ENCODE data around the gene PLN. TPM values are rescaled to one million over a fixed set of nuclear protein-coding genes. Genes with fewer than 3 reads are reported as not detected.

PLN gene
- total and polyA plus RNA-seq, 9 of the 15 experiments (the other 6 are each of a cell fraction or from before 2014, with no cell fraction given), result 0.03 to 0.30 (median 0.03) TPM; not detected in 6

DNA sequence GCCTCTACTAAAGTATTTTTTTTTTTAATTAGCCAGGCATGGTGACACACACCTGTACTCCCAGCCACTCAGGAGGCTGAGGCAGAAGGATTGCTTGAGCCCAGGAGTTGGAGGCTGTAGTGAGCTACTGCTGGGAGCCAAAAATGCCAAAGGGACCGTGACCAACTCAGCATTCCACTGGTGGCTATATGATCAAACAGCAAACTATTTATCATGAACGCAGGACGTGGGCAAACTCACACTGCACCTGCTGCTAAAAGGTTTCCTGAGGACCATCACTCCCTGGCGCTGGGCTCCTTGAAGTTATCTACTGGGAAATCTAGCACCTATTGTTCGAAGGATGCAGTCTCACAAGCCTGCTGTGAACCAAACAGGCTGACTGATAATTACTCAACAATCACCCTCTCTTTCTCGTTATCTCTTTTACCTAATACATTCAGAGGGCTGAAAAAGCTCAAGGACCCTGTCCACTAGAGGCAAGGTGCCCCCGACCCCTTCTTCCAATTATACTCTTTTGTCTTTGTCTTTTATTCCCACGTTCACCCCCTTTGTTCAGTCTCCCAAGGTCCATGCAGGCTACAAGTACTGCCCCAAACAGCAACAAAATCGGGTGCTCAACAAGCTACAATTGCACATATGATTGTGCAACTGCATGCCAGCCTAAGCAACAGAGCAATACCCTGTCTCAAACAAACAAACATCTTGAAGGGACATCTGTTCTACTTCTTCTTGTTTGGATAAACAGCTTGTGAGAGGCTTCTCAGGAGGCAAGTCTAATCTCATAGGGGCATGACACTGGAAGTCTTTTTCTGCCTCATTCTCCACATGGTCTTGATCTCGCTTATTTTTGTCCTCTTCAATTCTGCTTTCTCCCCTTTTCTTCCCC lies 47.7 kb upstream of the PLN start (continued):
- TF ChIP-seq, protein P1, sequence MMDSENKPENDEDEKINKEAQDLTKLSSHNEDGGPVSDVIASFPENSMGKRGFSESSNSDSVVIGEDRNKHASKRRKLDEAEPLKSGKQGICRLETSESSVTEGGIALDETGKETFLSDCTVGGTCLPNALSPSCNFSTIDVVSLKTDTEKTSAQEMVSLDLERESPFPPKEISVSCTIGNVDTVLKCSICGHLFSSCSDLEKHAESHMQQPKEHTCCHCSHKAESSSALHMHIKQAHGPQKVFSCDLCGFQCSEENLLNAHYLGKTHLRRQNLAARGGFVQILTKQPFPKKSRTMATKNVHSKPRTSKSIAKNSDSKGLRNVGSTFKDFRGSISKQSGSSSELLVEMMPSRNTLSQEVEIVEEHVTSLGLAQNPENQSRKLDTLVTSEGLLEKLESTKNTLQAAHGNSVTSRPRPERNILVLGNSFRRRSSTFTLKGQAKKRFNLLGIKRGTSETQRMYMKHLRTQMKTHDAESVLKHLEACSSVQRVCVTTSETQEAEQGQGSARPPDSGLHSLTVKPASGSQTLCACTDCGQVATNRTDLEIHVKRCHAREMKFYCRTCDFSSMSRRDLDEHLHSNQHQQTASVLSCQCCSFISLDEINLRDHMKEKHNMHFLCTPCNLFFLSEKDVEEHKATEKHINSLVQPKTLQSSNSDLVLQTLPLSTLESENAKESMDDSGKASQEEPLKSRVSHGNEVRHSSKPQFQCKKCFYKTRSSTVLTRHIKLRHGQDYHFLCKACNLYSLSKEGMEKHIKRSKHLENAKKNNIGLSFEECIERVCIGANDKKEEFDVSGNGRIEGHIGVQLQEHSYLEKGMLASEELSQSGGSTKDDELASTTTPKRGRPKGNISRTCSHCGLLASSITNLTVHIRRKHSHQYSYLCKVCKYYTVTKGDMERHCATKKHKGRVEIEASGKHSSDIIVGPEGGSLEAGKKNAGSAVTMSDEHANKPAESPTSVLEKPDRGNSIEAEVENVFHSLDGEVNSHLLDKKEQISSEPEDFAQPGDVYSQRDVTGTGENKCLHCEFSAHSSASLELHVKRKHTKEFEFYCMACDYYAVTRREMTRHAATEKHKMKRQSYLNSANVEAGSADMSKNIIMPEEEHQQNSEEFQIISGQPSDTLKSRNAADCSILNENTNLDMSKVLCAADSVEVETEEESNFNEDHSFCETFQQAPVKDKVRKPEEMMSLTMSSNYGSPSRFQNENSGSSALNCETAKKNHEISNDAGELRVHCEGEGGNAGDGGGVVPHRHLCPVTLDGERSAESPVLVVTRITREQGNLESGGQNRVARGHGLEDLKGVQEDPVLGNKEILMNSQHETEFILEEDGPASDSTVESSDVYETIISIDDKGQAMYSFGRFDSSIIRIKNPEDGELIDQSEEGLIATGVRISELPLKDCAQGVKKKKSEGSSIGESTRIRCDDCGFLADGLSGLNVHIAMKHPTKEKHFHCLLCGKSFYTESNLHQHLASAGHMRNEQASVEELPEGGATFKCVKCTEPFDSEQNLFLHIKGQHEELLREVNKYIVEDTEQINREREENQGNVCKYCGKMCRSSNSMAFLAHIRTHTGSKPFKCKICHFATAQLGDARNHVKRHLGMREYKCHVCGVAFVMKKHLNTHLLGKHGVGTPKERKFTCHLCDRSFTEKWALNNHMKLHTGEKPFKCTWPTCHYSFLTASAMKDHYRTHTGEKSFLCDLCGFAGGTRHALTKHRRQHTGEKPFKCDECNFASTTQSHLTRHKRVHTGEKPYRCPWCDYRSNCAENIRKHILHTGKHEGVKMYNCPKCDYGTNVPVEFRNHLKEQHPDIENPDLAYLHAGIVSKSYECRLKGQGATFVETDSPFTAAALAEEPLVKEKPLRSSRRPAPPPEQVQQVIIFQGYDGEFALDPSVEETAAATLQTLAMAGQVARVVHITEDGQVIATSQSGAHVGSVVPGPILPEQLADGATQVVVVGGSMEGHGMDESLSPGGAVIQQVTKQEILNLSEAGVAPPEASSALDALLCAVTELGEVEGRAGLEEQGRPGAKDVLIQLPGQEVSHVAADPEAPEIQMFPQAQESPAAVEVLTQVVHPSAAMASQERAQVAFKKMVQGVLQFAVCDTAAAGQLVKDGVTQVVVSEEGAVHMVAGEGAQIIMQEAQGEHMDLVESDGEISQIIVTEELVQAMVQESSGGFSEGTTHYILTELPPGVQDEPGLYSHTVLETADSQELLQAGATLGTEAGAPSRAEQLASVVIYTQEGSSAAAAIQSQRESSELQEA (IDR thresholded peaks at IDR 0.05; ENCODE audit: low read depth), result no peak
- no peak for TF ChIP-seq ESRRA (IDR thresholded peaks at IDR 0.05; ENCODE audit: borderline replicate concordance, low read depth)
- TF ChIP-seq, protein P2, sequence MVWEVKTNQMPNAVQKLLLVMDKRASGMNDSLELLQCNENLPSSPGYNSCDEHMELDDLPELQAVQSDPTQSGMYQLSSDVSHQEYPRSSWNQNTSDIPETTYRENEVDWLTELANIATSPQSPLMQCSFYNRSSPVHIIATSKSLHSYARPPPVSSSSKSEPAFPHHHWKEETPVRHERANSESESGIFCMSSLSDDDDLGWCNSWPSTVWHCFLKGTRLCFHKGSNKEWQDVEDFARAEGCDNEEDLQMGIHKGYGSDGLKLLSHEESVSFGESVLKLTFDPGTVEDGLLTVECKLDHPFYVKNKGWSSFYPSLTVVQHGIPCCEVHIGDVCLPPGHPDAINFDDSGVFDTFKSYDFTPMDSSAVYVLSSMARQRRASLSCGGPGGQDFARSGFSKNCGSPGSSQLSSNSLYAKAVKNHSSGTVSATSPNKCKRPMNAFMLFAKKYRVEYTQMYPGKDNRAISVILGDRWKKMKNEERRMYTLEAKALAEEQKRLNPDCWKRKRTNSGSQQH (CRISPR knock-in tag; IDR thresholded peaks at IDR 0.05), result no peak
- no peak for TF ChIP-seq MCM3 (IDR thresholded peaks at IDR 0.05)
